Astrocyte (in vitro differentiated cells and primary cell): ENCODE data around the gene ZFPM1. TPM values are rescaled to one million over a fixed set of nuclear protein-coding genes. Genes with fewer than 3 reads are reported as not detected.

Source experiments
- DNase-seq: peaks from one replicate; pipeline ENCODE4 v3.0.0-alpha.2; 2010; ENCODE audit warnings: low read depth
- FAIRE-seq: peaks from 2 replicates; lab custom pipeline; 2011; peaks lifted over from hg19 to GRCh38; lab: Jason Lieb, UNC
- H2AFZ ChIP-seq: 2 replicates; pipeline ENCODE4 v1.6.0; 2012; ENCODE audit warnings: low read depth, low read length, inconsistent platforms
- H3K27ac ChIP-seq: 2 replicates; pipeline ENCODE4 v1.5.1; 2011; ENCODE audit warnings: low read depth, low read length, inconsistent platforms
- H3K27me3 ChIP-seq: 2 replicates; pipeline ENCODE4 v1.6.0; 2011; ENCODE audit warnings: low read length, inconsistent platforms; ENCODE audit not compliant: insufficient read depth
- H3K36me3 ChIP-seq: 2 replicates; pipeline ENCODE4 v1.5.1; 2011; ENCODE audit warnings: low read length, inconsistent platforms; ENCODE audit not compliant: insufficient read depth
- H3K4me1 ChIP-seq: 2 replicates; pipeline ENCODE4 v1.5.1; 2011; ENCODE audit warnings: low read length, inconsistent platforms; ENCODE audit not compliant: insufficient read depth
- H3K4me2 ChIP-seq: 2 replicates; pipeline ENCODE4 v1.6.0; 2012; ENCODE audit warnings: low read length, inconsistent platforms
- H3K4me3 ChIP-seq: 2 replicates; pipeline ENCODE4 v1.5.1; 2011; ENCODE audit warnings: low read depth, mild to moderate bottlenecking, low read length, inconsistent platforms; ENCODE audit not compliant: insufficient read depth
- H3K79me2 ChIP-seq: 2 replicates; pipeline ENCODE4 v1.6.0; 2012; ENCODE audit warnings: mild to moderate bottlenecking, low read length, inconsistent platforms; ENCODE audit not compliant: insufficient read depth
- H3K9ac ChIP-seq: 2 replicates; pipeline ENCODE4 v1.6.0; 2012; ENCODE audit warnings: mild to moderate bottlenecking, low read length, inconsistent platforms
- H3K9me3 ChIP-seq: 2 replicates; pipeline ENCODE4 v1.5.1; 2012; ENCODE audit warnings: low read depth, mild to moderate bottlenecking, low read length, inconsistent platforms; ENCODE audit not compliant: insufficient read depth
- H4K20me1 ChIP-seq: 2 replicates; pipeline ENCODE4 v1.6.0; 2012; ENCODE audit warnings: low read length, inconsistent platforms; ENCODE audit not compliant: insufficient read depth
- H3K27ac Mint-ChIP-seq: one replicate; pipeline ENCODE4 v1.8.0; 2021; ENCODE audit warnings: mild to moderate bottlenecking, mixed read lengths; ENCODE audit not compliant: unreplicated experiment
- H3K27me3 Mint-ChIP-seq: one replicate; pipeline ENCODE4 v1.8.0; 2021; ENCODE audit warnings: low read depth, mixed read lengths; ENCODE audit not compliant: unreplicated experiment
- H3K36me3 Mint-ChIP-seq: one replicate; pipeline ENCODE4 v1.8.0; 2021; ENCODE audit warnings: low read depth, mixed read lengths; ENCODE audit not compliant: unreplicated experiment
- H3K4me1 Mint-ChIP-seq: one replicate; pipeline ENCODE4 v1.8.0; 2021; ENCODE audit warnings: low read depth, mixed read lengths; ENCODE audit not compliant: unreplicated experiment
- H3K4me3 Mint-ChIP-seq: one replicate; pipeline ENCODE4 v1.8.0; 2021; ENCODE audit warnings: mild to moderate bottlenecking, moderate library complexity, mixed read lengths; ENCODE audit not compliant: unreplicated experiment
- H3K9me3 Mint-ChIP-seq: one replicate; pipeline ENCODE4 v1.8.0; 2021; ENCODE audit warnings: mild to moderate bottlenecking, mixed read lengths; ENCODE audit not compliant: unreplicated experiment
- EZH2 ChIP-seq: IDR thresholded peaks from 2 replicates; pipeline ENCODE4 v1.6.1; 2012; ENCODE audit warnings: mild to moderate bottlenecking, low read length, inconsistent platforms; ENCODE audit not compliant: insufficient read depth
- total RNA-seq: library from RNA; stranded (reverse); gene quantifications from 2 replicates; pipeline ENCODE4 v1.2.1, GENCODE V29; 2021
- TF ChIP-seq, protein P1 (sequence below): IDR thresholded peaks from 2 replicates; pipeline ENCODE4 v1.5.1; 2011; ENCODE audit warnings: low read depth, mild to moderate bottlenecking, inconsistent platforms, low read length, moderate library complexity; ENCODE audit not compliant: insufficient read depth

Gene ZFPM1
- total RNA-seq, 1 donor from 2014 or later: 8.6 TPM

GRCh38 chr16:88412766-88413165 is 40.3 kb upstream of the ZFPM1 start:
- no peaks in the 10 kb centered on the region for H3K9me3 Mint-ChIP-seq
- peaks cover 27% of the 10 kb centered on the region for H3K79me2 ChIP-seq
- no peak for FAIRE-seq
- H2AFZ ChIP-seq: no peak overlapping the region
- H3K36me3 ChIP-seq: no peaks in the 10 kb centered on the region
- peaks cover 4% of the 10 kb centered on the region for H3K4me1 ChIP-seq
- H4K20me1 ChIP-seq: peaks cover 90% of the 10 kb centered on the region
- no peaks in the 10 kb centered on the region for H3K9me3 ChIP-seq
- no peak overlapping the region for H3K4me3 ChIP-seq
- H3K36me3 Mint-ChIP-seq: peaks cover 14% of the 10 kb centered on the region
- no peak overlapping the region for H3K4me2 ChIP-seq
- H3K27me3 Mint-ChIP-seq: peaks cover 2% of the 10 kb centered on the region
- H3K4me3 Mint-ChIP-seq: no peak overlapping the region
- no peak overlapping the region for H3K27ac ChIP-seq
- H3K27ac Mint-ChIP-seq: no peak overlapping the region
- H3K4me1 Mint-ChIP-seq: no peaks in the 10 kb centered on the region
- no peak for TF ChIP-seq EZH2
- TF ChIP-seq, protein P1, sequence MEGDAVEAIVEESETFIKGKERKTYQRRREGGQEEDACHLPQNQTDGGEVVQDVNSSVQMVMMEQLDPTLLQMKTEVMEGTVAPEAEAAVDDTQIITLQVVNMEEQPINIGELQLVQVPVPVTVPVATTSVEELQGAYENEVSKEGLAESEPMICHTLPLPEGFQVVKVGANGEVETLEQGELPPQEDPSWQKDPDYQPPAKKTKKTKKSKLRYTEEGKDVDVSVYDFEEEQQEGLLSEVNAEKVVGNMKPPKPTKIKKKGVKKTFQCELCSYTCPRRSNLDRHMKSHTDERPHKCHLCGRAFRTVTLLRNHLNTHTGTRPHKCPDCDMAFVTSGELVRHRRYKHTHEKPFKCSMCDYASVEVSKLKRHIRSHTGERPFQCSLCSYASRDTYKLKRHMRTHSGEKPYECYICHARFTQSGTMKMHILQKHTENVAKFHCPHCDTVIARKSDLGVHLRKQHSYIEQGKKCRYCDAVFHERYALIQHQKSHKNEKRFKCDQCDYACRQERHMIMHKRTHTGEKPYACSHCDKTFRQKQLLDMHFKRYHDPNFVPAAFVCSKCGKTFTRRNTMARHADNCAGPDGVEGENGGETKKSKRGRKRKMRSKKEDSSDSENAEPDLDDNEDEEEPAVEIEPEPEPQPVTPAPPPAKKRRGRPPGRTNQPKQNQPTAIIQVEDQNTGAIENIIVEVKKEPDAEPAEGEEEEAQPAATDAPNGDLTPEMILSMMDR: no peak
- no peaks in the 10 kb centered on the region for H3K27me3 ChIP-seq
- no peak for DNase-seq
- no peak overlapping the region for H3K9ac ChIP-seq

- no peaks in the 10 kb centered on the region for H3K36me3 ChIP-seq
- no peak overlapping the region for H3K4me3 ChIP-seq
- no peak for FAIRE-seq
These were observed 39.8 kb upstream of the ZFPM1 start for GRCh38 chr16:88413231-88413630.

GRCh38 chr16:88413631-88414030 is 39.4 kb upstream of the ZFPM1 start:
- no peak for DNase-seq
- Histone ChIP-seq H3K36me3 (no peaks in the 10 kb centered on the region), H3K79me2 (peaks cover 26% of the 10 kb centered on the region), H3K27me3 (no peaks in the 10 kb centered on the region), H3K9ac (no peak overlapping the region), H3K9me3 (no peaks in the 10 kb centered on the region), H3K4me3 (no peak overlapping the region), H2AFZ (no peak overlapping the region), H3K4me1 (peaks cover under 1% of the 10 kb centered on the region), H3K4me2 (no peak overlapping the region), H3K27ac (no peak overlapping the region), H4K20me1 (peaks cover 91% of the 10 kb centered on the region)
- peaks cover 16% of the 10 kb centered on the region for H3K36me3 Mint-ChIP-seq
- no peak overlapping the region for H3K27ac Mint-ChIP-seq
- peaks cover 2% of the 10 kb centered on the region for H3K27me3 Mint-ChIP-seq
- no peaks in the 10 kb centered on the region for H3K9me3 Mint-ChIP-seq
- FAIRE-seq: no peak
- TF ChIP-seq, protein P1: no peak
- TF ChIP-seq EZH2: no peak
- H3K4me1 Mint-ChIP-seq: no peaks in the 10 kb centered on the region
- H3K4me3 Mint-ChIP-seq: no peak overlapping the region

More at GRCh38 chr16:88413231-88413630, 39.8 kb upstream of the ZFPM1 start:
- Histone ChIP-seq H3K27ac (no peak overlapping the region), H3K9ac (no peak overlapping the region), H3K9me3 (no peaks in the 10 kb centered on the region), H3K79me2 (peaks cover 26% of the 10 kb centered on the region), H4K20me1 (peaks cover 91% of the 10 kb centered on the region), H2AFZ (no peak overlapping the region), H3K4me1 (peaks cover 4% of the 10 kb centered on the region), H3K27me3 (no peaks in the 10 kb centered on the region), H3K4me2 (no peak overlapping the region)
- H3K36me3 Mint-ChIP-seq: peaks cover 14% of the 10 kb centered on the region
- H3K27me3 Mint-ChIP-seq: peaks cover 2% of the 10 kb centered on the region
- DNase-seq: no peak
- no peaks in the 10 kb centered on the region for H3K9me3 Mint-ChIP-seq
- no peak overlapping the region for H3K27ac Mint-ChIP-seq
- TF ChIP-seq, protein P1: no peak
- no peaks in the 10 kb centered on the region for H3K4me1 Mint-ChIP-seq
- H3K4me3 Mint-ChIP-seq: no peak overlapping the region
